ENCODE data around the gene SEMA4B. TPM values are rescaled to one million over a fixed set of nuclear protein-coding genes. Genes with fewer than 3 reads are reported as not detected.

Gene SEMA4B
- total and polyA plus RNA-seq, 2 of the 8 experiments (the other 6 are each of a cell fraction or from before 2014, with no cell fraction given), result 42.7 to 43.0 TPM

- TF ChIP-seq NANOG (IDR thresholded peaks at IDR 0.05; ENCODE audit: insufficient read depth, low read depth, low read length, poor library complexity, severe bottlenecking), result no peak
- no peak for TF ChIP-seq EZH2 (IDR thresholded peaks at IDR 0.05; ENCODE audit: low read depth, low read length, severe bottlenecking)
- TF ChIP-seq, protein P1, sequence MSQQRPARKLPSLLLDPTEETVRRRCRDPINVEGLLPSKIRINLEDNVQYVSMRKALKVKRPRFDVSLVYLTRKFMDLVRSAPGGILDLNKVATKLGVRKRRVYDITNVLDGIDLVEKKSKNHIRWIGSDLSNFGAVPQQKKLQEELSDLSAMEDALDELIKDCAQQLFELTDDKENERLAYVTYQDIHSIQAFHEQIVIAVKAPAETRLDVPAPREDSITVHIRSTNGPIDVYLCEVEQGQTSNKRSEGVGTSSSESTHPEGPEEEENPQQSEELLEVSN (IDR thresholded peaks at IDR 0.05), result no peak
Observed at GRCh38 chr15:90213122-90213817, 12.1 kb downstream of the SEMA4B start (continued).
